GM12891 (cell line): ENCODE measurements around the gene CALCOCO1. TPM values are rescaled to one million over a fixed set of nuclear protein-coding genes. Genes with fewer than 3 reads are reported as not detected.
"Not testable (repeated sequence)": the region's sequence is repeated elsewhere in the genome, so short reads cannot be mapped to it uniquely, and the experiment has no call there.

ENCODE experiments used
- DNase-seq: peaks from one replicate; pipeline ENCODE4 v3.0.0; 2011; ENCODE audit warnings: low spot score; ENCODE audit not compliant: insufficient read length
- FAIRE-seq: peaks from 2 replicates; lab custom pipeline; 2011; peaks lifted over from hg19 to GRCh38; lab: Jason Lieb, UNC
- PAX5 ChIP-seq: IDR thresholded peaks from 2 replicates; pipeline ENCODE4 v1.6.1; 2011; ENCODE audit warnings: low read length, moderate library complexity, mild to moderate bottlenecking; ENCODE audit not compliant: insufficient read depth, severe bottlenecking
- POLR2A ChIP-seq: IDR thresholded peaks from 2 replicates; pipeline ENCODE4 v1.6.1; 2011; ENCODE audit warnings: low read depth, low read length, control low read depth
- POLR2AphosphoS5 ChIP-seq: IDR thresholded peaks from 2 replicates; pipeline ENCODE4 v1.6.1; 2011; ENCODE audit warnings: low read depth, low read length, control low read depth
- POU2F2 ChIP-seq: IDR thresholded peaks from 2 replicates; pipeline ENCODE4 v1.6.1; 2011; ENCODE audit warnings: low read depth, mild to moderate bottlenecking, control low read depth, low read length, moderate library complexity
- SPI1 ChIP-seq: IDR thresholded peaks from 2 replicates; pipeline ENCODE4 v1.6.1; 2011; ENCODE audit warnings: low read depth, low read length, control low read depth
- TAF1 ChIP-seq: IDR thresholded peaks from 2 replicates; pipeline ENCODE4 v1.6.1; 2011; ENCODE audit warnings: low read depth, low read length, control low read depth
- polyA plus RNA-seq: library from polyadenylated mRNA; unstranded; fragments of >200 nt; gene quantifications from one replicate; pipeline ENCODE4 v1.2.1, GENCODE V29; 2012; ENCODE audit warnings: low read depth, missing spikeins, inconsistent platforms; ENCODE audit not compliant: missing spikeins

The CALCOCO1 gene, protein sequence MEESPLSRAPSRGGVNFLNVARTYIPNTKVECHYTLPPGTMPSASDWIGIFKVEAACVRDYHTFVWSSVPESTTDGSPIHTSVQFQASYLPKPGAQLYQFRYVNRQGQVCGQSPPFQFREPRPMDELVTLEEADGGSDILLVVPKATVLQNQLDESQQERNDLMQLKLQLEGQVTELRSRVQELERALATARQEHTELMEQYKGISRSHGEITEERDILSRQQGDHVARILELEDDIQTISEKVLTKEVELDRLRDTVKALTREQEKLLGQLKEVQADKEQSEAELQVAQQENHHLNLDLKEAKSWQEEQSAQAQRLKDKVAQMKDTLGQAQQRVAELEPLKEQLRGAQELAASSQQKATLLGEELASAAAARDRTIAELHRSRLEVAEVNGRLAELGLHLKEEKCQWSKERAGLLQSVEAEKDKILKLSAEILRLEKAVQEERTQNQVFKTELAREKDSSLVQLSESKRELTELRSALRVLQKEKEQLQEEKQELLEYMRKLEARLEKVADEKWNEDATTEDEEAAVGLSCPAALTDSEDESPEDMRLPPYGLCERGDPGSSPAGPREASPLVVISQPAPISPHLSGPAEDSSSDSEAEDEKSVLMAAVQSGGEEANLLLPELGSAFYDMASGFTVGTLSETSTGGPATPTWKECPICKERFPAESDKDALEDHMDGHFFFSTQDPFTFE
- polyA plus RNA-seq = 28.4 TPM

DNA sequence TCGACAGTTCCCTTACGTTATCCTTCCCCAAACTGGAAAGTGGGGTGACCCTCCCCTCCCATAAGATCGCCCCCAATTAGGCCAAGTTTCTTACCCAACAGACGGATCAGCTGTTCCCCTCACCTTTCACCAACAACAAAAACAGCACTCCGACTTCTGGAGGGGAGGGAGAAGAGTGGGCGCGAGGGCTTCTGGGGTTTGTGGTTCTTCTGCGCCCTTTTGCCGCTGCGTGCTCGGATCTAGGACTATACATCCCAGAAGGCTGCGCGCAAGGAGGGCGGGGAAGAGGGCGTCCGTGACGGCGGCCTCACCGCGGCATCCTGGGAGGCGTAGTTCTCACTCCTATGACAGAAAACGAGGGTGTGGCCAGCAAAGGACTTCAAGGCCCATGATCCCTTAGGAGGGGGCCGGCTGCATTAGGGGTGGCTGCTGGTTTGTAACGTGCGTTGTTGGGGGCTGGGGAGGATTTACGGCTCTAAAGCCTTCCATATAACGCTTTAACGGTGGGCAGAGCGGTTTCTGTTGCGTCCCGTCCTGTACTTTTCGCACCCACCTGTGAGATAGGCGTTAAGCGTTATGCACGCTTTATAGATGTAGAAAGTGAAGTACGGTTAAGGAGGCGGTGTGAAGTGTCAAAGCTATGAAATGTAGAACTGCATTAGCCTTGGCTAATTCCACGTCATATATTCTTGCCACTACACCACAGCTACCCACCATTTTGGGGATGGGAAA is at the start of gene CALCOCO1:
TSS of gene CALCOCO1 (minus strand) at position 143 of the 732 bp plus-strand sequence. CDS start 2,210 bp downstream, outside the sequence.
- DNase-seq (peak; percentile 92), FAIRE-seq (peak; percentile 98)
- TF ChIP-seq POLR2AphosphoS5 (peak; percentile 33; the same call in 1 of the 2 replicates), POU2F2 (peak; percentile 77), SPI1 (no peak)

DNA sequence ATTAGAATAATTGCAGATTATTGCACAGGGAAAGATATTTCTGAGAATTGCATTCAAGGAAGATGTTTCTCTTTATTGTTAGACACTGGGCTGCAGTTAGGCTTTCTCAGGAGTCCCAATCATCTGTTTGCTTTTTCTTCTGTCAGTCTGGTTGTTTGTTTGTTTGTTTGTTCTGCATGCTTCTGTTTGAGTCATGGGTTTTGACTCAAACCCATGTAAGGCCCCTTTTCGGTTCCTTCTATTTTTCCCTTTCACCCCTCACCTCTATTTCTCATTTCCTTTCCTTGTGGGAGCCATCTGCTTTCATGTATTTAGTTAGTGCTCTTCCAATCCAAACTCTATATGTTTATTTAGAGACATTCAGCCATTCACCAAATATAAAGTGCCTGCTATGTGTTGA is 49.6 kb upstream of the CALCOCO1 start:
- DNase-seq (no peak), FAIRE-seq (no peak)
- TF ChIP-seq POU2F2 (no peak), SPI1 (0 out of 2 replicates have a peak, but pooled peaks have one; percentile 11)

DNA sequence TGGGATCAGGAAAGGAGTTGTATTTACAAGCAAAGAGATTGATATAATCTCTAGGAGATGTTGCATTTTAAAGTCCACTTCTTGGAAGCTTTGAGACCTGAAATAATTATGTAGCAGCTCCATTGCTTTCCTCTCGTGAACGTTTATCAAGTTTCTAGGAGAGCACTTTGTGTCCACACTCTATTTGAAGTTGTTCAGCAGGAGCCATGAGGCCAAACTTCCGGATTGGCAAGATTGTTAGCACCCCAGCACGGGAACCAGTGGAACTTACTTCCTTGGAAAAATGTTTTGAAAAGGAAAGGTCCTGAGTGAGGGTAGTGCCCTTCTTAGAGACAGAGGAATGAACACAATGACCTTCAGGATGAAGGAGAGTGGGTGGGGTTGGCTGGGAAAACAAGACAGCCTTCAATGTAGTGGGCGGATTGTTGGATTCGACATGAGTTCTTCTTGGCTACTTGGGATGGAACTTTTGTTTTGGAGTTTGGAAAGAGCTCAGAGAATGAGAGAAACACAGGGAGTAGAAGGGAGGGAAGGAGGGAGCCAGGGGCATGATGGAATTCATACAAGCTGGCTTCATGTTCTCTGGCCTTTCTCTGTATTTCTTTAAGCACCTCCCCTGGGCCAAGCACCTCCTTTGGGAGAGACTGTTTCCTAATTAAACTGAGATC is 48.4 kb upstream of the CALCOCO1 start:
- TF ChIP-seq POU2F2 (no peak), POLR2A (no peak), POLR2AphosphoS5 (no peak), PAX5 (no peak), SPI1 (no peak), TAF1 (no peak)
- FAIRE-seq (no peak), DNase-seq (no peak)

DNA sequence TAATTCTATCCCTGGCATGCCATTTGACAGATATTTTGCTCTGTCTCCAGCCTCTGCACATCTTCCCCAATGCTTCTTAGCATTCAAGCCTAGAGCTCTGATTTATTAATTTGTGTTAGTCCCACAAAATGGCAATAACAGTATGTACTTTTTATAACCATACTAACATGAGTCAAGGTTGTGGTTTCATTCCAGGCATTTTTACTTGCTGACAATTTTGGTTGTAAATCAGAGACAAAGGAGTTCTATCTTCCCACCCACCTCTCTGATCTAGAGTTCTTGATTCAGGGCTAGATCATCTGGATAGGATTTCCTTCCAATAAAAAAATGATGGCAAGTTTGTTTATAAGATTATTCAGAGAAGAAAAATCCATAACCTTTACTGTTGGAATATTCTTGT is 43.0 kb upstream of the CALCOCO1 start:
- no peak for FAIRE-seq
- TF ChIP-seq PAX5 (no peak), POLR2A (no peak), POU2F2 (no peak), TAF1 (no peak), POLR2AphosphoS5 (no peak), SPI1 (no peak)
- DNase-seq = no peak

DNA sequence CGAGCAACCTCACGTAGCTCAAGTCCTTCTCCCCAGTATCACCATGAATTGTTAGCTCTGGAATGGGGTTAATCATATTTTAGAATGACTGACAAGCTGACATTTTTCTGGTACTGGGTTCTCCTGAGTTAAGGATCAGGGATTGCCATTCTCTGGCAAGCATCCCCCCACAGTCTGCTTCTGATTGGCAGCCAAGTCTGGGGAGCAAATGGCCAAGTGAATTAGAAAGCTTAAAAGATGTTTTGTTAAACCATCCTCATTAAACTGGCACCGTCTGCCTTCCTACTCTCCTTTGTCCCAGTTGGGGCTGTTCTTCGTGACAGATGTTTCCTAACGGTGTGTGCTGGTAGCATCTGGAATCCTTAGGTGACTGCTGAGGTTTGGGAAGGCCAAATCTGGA is 41.7 kb upstream of the CALCOCO1 start:
- FAIRE-seq (no peak), DNase-seq (no peak)
- no peak for TF ChIP-seq SPI1
- TF ChIP-seq TAF1 = no peak
- no peak for TF ChIP-seq POU2F2
- no peak for TF ChIP-seq PAX5
- no peak for TF ChIP-seq POLR2A
- TF ChIP-seq POLR2AphosphoS5 = no peak

DNA sequence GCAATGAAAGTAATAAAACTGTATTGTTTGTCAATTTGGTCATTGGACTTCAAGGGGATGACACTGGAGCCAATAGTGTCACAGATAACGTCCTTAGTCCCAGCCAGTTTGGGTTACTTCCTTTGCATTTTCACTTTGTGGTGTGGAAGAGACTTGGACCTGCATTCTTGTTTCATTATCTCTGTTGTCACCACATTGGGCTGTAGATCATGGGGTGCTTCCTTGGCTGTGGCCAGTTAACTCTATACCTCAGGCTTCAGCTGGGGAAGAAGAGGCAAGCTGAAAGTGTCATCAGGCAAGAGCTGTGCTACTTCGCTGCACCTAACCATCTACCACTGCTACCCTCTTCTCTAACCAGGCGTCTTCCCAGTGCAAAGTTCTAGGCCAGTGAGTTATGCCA is 39.6 kb upstream of the CALCOCO1 start:
- DNase-seq (no peak), FAIRE-seq (no peak)
- TF ChIP-seq POLR2A = no peak
- no peak for TF ChIP-seq PAX5
- no peak for TF ChIP-seq SPI1
- TF ChIP-seq POU2F2 = no peak
- TF ChIP-seq POLR2AphosphoS5 = no peak
- TF ChIP-seq TAF1 = no peak

DNA sequence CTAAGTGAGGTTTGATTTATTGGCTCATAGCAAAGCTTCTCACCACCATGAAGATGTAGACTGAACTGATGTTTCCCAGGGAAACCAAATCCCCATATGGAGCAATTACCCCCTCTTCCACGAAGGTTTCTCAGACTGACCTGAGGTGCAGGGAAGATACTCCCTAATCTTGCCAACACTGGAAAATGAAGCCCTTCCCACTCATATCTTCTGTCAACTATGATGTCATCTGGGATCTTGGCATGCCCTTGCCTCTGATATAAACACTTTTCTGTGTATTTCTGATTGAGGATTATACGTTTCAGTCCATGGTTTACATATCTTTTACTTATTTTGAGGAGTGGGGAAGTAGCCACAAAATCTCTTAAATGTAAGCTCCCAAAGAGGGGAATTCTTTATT is 38.6 kb upstream of the CALCOCO1 start:
- TF ChIP-seq POU2F2 (no peak), SPI1 (no peak), POLR2AphosphoS5 (no peak), PAX5 (no peak), POLR2A (no peak), TAF1 (no peak)
- no peak for FAIRE-seq
- DNase-seq = no peak

DNA sequence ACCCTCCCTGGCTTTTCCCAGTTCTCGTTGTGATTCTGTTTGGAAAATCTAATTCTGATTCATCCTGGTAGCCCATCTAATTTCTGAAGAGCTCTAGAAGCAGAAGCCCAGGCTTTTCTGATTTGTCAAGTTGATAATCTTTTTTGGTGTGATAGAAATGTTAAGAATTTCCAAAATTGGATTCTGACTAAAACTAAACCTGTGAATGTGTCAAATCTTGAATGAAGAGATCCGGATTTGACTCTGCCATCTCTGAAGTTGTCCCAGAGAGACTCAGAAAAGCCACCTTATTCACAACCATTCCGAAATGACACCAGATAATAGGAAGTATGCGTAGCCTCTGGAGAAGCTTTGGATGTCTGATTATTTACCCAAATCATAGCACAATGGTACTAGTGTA is 37.4 kb upstream of the CALCOCO1 start:
- DNase-seq = no peak
- TF ChIP-seq TAF1 (no peak), POU2F2 (no peak), POLR2A (no peak), POLR2AphosphoS5 (no peak)
- FAIRE-seq = no peak

DNA sequence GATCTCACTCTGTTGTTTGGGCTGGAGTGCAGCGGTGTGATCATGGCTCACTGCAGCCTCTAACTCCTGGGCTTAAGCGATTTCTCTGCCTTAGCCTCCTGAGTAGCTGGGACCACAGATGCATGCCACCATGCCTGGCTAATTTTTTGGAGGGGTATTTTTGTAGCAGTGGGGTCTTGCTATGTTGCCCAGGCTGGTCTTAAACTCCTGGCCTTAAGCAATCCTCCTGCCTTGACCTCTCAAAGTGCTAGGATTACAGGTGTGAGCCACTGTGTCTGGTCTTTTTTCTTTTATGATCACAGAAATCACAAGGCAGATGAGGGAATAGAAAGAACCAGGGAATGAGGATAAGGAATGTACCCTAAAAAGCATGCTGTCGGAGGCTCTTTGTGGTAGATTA is 35.5 kb upstream of the CALCOCO1 start:
- FAIRE-seq, DNase-seq: not testable (repeated sequence)

DNA sequence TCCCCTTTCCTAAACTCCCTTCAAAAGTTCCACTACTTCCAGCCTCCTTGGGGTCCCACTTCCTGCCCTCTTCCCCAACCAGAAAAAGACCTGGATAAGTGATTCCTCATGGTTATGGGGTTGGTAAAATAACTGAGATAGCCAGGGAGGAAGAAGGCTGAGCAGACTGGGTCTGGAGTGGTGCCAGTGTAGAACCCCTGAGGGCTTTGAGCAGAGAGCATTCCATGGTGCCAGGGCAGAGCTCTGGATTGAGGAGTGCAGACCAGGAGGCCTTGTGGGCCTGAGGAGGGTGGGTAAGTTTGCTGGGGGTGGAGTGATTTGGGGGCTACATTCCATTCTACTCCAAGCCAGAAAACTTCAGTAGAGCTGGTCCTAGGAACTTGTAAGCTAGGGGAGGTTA is 34.1 kb upstream of the CALCOCO1 start:
- DNase-seq (no peak), FAIRE-seq (no peak)
- TF ChIP-seq POLR2A = no peak
- no peak for TF ChIP-seq PAX5
- TF ChIP-seq SPI1 = no peak
- TF ChIP-seq TAF1 = no peak
- TF ChIP-seq POLR2AphosphoS5 = no peak
- TF ChIP-seq POU2F2 = no peak
